Right cardiac atrium (tissue), 5 donors: ENCODE data around the gene EMILIN1. TPM values are rescaled to one million over a fixed set of nuclear protein-coding genes. Genes with fewer than 3 reads are reported as not detected.
A peak's percentile ranks its signal among the peaks of the same experiment; 100 is the strongest.
"Not testable (repeated sequence)": the region's sequence is repeated elsewhere in the genome, so short reads cannot be mapped to it uniquely, and the experiment has no call there.

Experiments
- ATAC-seq, 2 donors: fragments of 200-7000 bp; cut with Tn5 transposase; one replicate each; pipeline versions ENCODE4 v1.8.0 to v1.9.1; 2020; ENCODE audit warnings: moderate library complexity in 2 of 2, mild to moderate bottlenecking in 1 of 2
- DNase-seq, 3 donors: peaks; one replicate each; pipeline ENCODE4 v3.0.0-alpha.2; 2020
- H3K27ac ChIP-seq: one replicate; pipeline ENCODE4 v1.5.1; 2013; ENCODE audit warnings: mild to moderate bottlenecking, low read length, control low read depth, moderate library complexity
- H3K27me3 ChIP-seq: one replicate; pipeline ENCODE4 v1.6.1; 2013; ENCODE audit not compliant: control insufficient read depth, insufficient read depth
- H3K4me1 ChIP-seq: one replicate; pipeline ENCODE4 v1.6.1; 2013; ENCODE audit warnings: low read length; ENCODE audit not compliant: control insufficient read depth, insufficient read depth
- H3K4me3 ChIP-seq: one replicate; pipeline ENCODE4 v1.5.1; 2013; ENCODE audit warnings: low read length, control low read depth
- H3K9me3 ChIP-seq: one replicate; pipeline ENCODE4 v1.6.1; 2013; ENCODE audit warnings: low read length; ENCODE audit not compliant: control insufficient read depth
- WGBS: extraction: QIAGEN DNeasy Blood & Tissue Kit; methylation state at CpG from one replicate; pipeline ENCODE4 v1.1.7; 2013; 5-methylcytosine and 5-hydroxymethylcytosine counted together
- intact Hi-C, 4 donors: fragments of 100-400 bp; cut with DNase I; formaldehyde crosslinking; loops; one replicate each; pipeline versions ENCODE4 v1.11.0 to v1.14.0; 2022 to 2023
- polyA plus RNA-seq: library from polyadenylated mRNA; stranded (reverse); fragments of 200-250 nt; gene quantifications from one replicate; pipeline ENCODE4 v1.2.3, GENCODE V29; 2013
- total RNA-seq, 4 donors: library from RNA; stranded (reverse); fragmentation: NEBNext Ultra II Directional; extraction: Animal tissue kit (Norgen Biotek cat#: 25700); gene quantifications; one replicate each; pipeline ENCODE4 v1.2.1, GENCODE V29; 2021
- donor health status: healthy with polysubstance abuse.
- donor health status: DM: no; HTN: yes; CAD: no.
- donor health status: DM: no; HTN: no; CAD: no.
- donor health status: DM: no; HTN: yes; CAD: no; lungs with severe emphysema.
- donor health status: DM: yes; HTN: yes; CAD: no.

EMILIN1 gene
- total and polyA plus RNA-seq, 5 donors = 24.3 to 44.2 (median 34.6) TPM

- WGBS = 90% methylated on average over 49 of the region's 49 CpGs
- not testable (repeated sequence) for H3K4me1 ChIP-seq, ATAC-seq, H3K4me3 ChIP-seq, H3K27me3 ChIP-seq, H3K9me3 ChIP-seq, H3K27ac ChIP-seq
- DNase-seq = peak in 1 of 3 donors; percentile 28
- intact Hi-C loops = loop anchor here in 1 of 4 donors (5.0 kb wide), 1 partner anchor 76 kb away; no protein-coding TSS in a partner anchor
Measured at GRCh38 chr2:27111392-27112078, 33.1 kb downstream of the EMILIN1 start.

GRCh38 chr2:27115519-27115918 lies 37.1 kb downstream of the EMILIN1 start:
- Histone ChIP-seq H3K4me3 (no peak overlapping the region), H3K9me3 (no peaks in the 10 kb centered on the region), H3K27me3 (no peaks in the 10 kb centered on the region), H3K27ac (no peak overlapping the region), H3K4me1 (peaks cover 3% of the 10 kb centered on the region)
- ATAC-seq (no peak), DNase-seq (no peak)
- intact Hi-C loops = no loop called here
- 61% methylated on average over 2 of the region's 2 CpGs for WGBS

GRCh38 chr2:27117995-27118524 lies 39.6 kb downstream of the EMILIN1 start:
- intact Hi-C loops = no loop called here
- WGBS = 23% methylated on average over 14 of the region's 14 CpGs
- Histone ChIP-seq H3K9me3 (no peaks in the 10 kb centered on the region), H3K27ac (no peak overlapping the region), H3K4me3 (peak overlapping the region; percentile 36), H3K4me1 (peaks cover 3% of the 10 kb centered on the region), H3K27me3 (no peaks in the 10 kb centered on the region)
- DNase-seq = peak in 1 of 3 donors; percentile 59
- ATAC-seq = no peak

- Histone ChIP-seq H3K27me3 (no peaks in the 10 kb centered on the region), H3K9me3 (no peaks in the 10 kb centered on the region), H3K4me1 (peaks cover 3% of the 10 kb centered on the region), H3K4me3 (peak within 1 kb of the TSS; percentile 36), H3K27ac (no peak within 1 kb of the TSS)
- 4% methylated on average over 84 of the region's 84 CpGs for WGBS
- ATAC-seq (no peak), DNase-seq (peak in 1 of 3 donors; percentile 63)
- intact Hi-C loops = no loop called here
Measured at GRCh38 chr2:27118525-27119329, 40.3 kb downstream of the EMILIN1 start, which contains the start of gene CGREF1. Gene CGREF1, minus strand, starts transcription at chr2:27119128. Its CDS starts 14,762 bp downstream, at chr2:27104366.

GRCh38 chr2:27119330-27119670 lies 40.9 kb downstream of the EMILIN1 start:
- DNase-seq, H3K27me3 ChIP-seq, intact Hi-C loops, H3K9me3 ChIP-seq, ATAC-seq, H3K27ac ChIP-seq, H3K4me3 ChIP-seq, H3K4me1 ChIP-seq: not testable (repeated sequence)
- 80% methylated on average over 8 of the region's 8 CpGs for WGBS

GRCh38 chr2:27121906-27122305 lies 43.5 kb downstream of the EMILIN1 start:
- peaks cover 3% of the 10 kb centered on the region for H3K4me1 ChIP-seq
- WGBS = 69% methylated on average over 2 of the region's 2 CpGs
- no peak for DNase-seq
- H3K27me3 ChIP-seq = no peaks in the 10 kb centered on the region
- intact Hi-C loops = no loop called here
- H3K9me3 ChIP-seq = no peaks in the 10 kb centered on the region
- H3K4me3 ChIP-seq = no peak overlapping the region
- ATAC-seq = no peak
- H3K27ac ChIP-seq = no peak overlapping the region

GRCh38 chr2:27122791-27123190 lies 44.4 kb downstream of the EMILIN1 start:
- ATAC-seq = no peak
- Histone ChIP-seq H3K27me3 (no peaks in the 10 kb centered on the region), H3K4me1 (peaks cover 3% of the 10 kb centered on the region), H3K4me3 (no peak overlapping the region), H3K9me3 (no peaks in the 10 kb centered on the region), H3K27ac (no peak overlapping the region)
- no peak for DNase-seq
- intact Hi-C loops = no loop called here
- WGBS = 86% methylated on average over 7 of the region's 7 CpGs

GRCh38 chr2:27123302-27124150 lies 45.1 kb downstream of the EMILIN1 start, which contains the start of gene ABHD1:
Gene ABHD1, plus strand, starts transcription at chr2:27123815. Its CDS starts 134 bp downstream, at chr2:27123949.
- DNase-seq (peak; percentile 71 to 91 (median 90)), ATAC-seq (peak; percentile 87 to 91)
- 6% methylated on average over 47 of the region's 47 CpGs for WGBS
- H3K27me3 ChIP-seq = no peaks in the 10 kb centered on the region
- H3K4me1 ChIP-seq = peaks cover 3% of the 10 kb centered on the region
- intact Hi-C loops = no loop called here
- no peaks in the 10 kb centered on the region for H3K9me3 ChIP-seq
- H3K27ac ChIP-seq = peak within 1 kb of the TSS; percentile 67
- peak within 1 kb of the TSS; percentile 57 for H3K4me3 ChIP-seq

GRCh38 chr2:27125104-27125503 lies 46.7 kb downstream of the EMILIN1 start:
- ATAC-seq (no peak), DNase-seq (no peak)
- Histone ChIP-seq H3K4me1 (no peaks in the 10 kb centered on the region), H3K27me3 (no peaks in the 10 kb centered on the region), H3K9me3 (no peaks in the 10 kb centered on the region), H3K4me3 (no peak overlapping the region), H3K27ac (no peak overlapping the region)
- 89% methylated on average over 3 of the region's 3 CpGs for WGBS
- intact Hi-C loops = no loop called here

- ATAC-seq (peak in 1 of 2 donors; percentile 8), DNase-seq (no peak)
- intact Hi-C loops = no loop called here
- H3K4me3 ChIP-seq = no peak overlapping the region
- 34% methylated on average over 5 of the region's 5 CpGs for WGBS
- H3K4me1 ChIP-seq = no peaks in the 10 kb centered on the region
- no peak overlapping the region for H3K27ac ChIP-seq
- no peaks in the 10 kb centered on the region for H3K9me3 ChIP-seq
- no peaks in the 10 kb centered on the region for H3K27me3 ChIP-seq
Measured at GRCh38 chr2:27126252-27126710, 47.9 kb downstream of the EMILIN1 start.
